ENCODE results near the gene CAND1. TPM values are rescaled to one million over a fixed set of nuclear protein-coding genes. Genes with fewer than 3 reads are reported as not detected.

The CAND1 gene
- total RNA-seq, 1 experiment from 2014 or later, result 230 TPM

DNA sequence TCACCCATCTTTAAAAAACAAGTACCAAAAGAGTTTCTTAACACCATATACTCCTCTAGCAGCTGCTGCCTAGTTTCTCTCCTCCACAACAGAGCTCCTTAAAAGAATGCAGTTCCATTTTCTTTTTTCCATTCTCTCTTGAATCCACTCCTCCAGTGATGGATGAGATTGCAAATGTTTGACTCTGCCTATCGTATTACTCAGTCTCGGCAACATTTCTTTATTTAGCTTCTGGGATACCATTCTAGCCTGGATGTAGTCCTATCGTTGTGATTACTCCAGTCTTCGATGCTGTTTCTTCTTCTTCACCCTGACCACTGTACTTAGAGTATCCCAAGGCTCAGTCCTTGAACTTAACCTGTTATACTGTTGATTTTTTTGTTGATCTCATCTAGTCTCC lies 30.8 kb downstream of the CAND1 start:
- Histone ChIP-seq H3K23me2 (ENCODE audit: insufficient read length, low read depth, low read length, poor library complexity, severe bottlenecking) (no peaks in the 10 kb centered on the region), H3K4me1 (ENCODE audit: insufficient read depth, low read length) (no peaks in the 10 kb centered on the region), H4K20me1 (ENCODE audit: control insufficient read depth, insufficient read depth, insufficient read length) (no peaks in the 10 kb centered on the region), H2AFZ (ENCODE audit: low read length) (no peak overlapping the region), H3K4ac (ENCODE audit: low read depth, low read length) (no peak overlapping the region), H2BK15ac (ENCODE audit: low read depth, low read length) (no peak overlapping the region), H3K79me1 (ENCODE audit: insufficient read depth, low read depth, low read length, poor library complexity, severe bottlenecking) (no peaks in the 10 kb centered on the region), H3K4me2 (ENCODE audit: insufficient read depth, insufficient read length, low read length) (no peak overlapping the region), H3K18ac (ENCODE audit: insufficient read length, low read depth, low read length) (no peak overlapping the region), H4K8ac (replicated peaks; ENCODE audit: insufficient read length, low read depth, low read length) (no peak overlapping the region), H2BK12ac (ENCODE audit: insufficient read length, low read depth, low read length) (no peak overlapping the region), H3K27me3 (ENCODE audit: insufficient read depth, low read length) (no peaks in the 10 kb centered on the region), H3K79me2 (ENCODE audit: insufficient read depth, low read length) (no peaks in the 10 kb centered on the region), H3K23ac (ENCODE audit: insufficient read length, low read depth, low read length) (no peak overlapping the region), H3T11ph (ENCODE audit: low read length) (no peak overlapping the region), H3K56ac (ENCODE audit: insufficient read length, low read depth, low read length) (no peak overlapping the region), H2BK120ac (ENCODE audit: low read depth, low read length, poor library complexity, severe bottlenecking) (no peak overlapping the region), H4K5ac (ENCODE audit: insufficient read length, low read depth, low read length) (no peak overlapping the region), H3K9ac (ENCODE audit: extremely low read depth, insufficient read length, low read length) (no peak overlapping the region), H3K27ac (ENCODE audit: insufficient read length, low read depth, low read length) (no peak overlapping the region), H2AK5ac (ENCODE audit: insufficient read length, low read length) (no peak overlapping the region), H2BK20ac (ENCODE audit: low read depth, low read length, poor library complexity, severe bottlenecking) (no peak overlapping the region), H4K91ac (ENCODE audit: insufficient read length, low read depth, low read length) (no peak overlapping the region), H3K14ac (ENCODE audit: insufficient read depth, low read length) (no peak overlapping the region), H2BK5ac (ENCODE audit: insufficient read length, low read length) (no peak overlapping the region), H3K9me3 (ENCODE audit: control insufficient read depth, low read depth, low read length) (no peaks in the 10 kb centered on the region)
- no peak overlapping the region; a peak in 1 of 7 replicates for H3K27ac Mint-ChIP-seq
- no peak for DNase-seq
- no peaks in the 10 kb centered on the region for H3K27me3 Mint-ChIP-seq (ENCODE audit: low read depth)
- WGBS (ENCODE audit: extremely low coverage, insufficient read length, low lambda C conversion rate), result no CpG with 5 or more reads among the region's 4 CpGs
- H3K9me3 Mint-ChIP-seq, result no peaks in the 10 kb centered on the region
- no peaks in the 10 kb centered on the region for H3K4me1 Mint-ChIP-seq
- no peak overlapping the region for H3K4me3 Mint-ChIP-seq
- TF ChIP-seq, protein P1, sequence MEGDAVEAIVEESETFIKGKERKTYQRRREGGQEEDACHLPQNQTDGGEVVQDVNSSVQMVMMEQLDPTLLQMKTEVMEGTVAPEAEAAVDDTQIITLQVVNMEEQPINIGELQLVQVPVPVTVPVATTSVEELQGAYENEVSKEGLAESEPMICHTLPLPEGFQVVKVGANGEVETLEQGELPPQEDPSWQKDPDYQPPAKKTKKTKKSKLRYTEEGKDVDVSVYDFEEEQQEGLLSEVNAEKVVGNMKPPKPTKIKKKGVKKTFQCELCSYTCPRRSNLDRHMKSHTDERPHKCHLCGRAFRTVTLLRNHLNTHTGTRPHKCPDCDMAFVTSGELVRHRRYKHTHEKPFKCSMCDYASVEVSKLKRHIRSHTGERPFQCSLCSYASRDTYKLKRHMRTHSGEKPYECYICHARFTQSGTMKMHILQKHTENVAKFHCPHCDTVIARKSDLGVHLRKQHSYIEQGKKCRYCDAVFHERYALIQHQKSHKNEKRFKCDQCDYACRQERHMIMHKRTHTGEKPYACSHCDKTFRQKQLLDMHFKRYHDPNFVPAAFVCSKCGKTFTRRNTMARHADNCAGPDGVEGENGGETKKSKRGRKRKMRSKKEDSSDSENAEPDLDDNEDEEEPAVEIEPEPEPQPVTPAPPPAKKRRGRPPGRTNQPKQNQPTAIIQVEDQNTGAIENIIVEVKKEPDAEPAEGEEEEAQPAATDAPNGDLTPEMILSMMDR (conservative IDR thresholded peaks at IDR 0.05), result no peak
- H3K36me3 Mint-ChIP-seq (ENCODE audit: insufficient read depth in 1 of 3, low read depth in 3 of 3), result peaks cover 16 to 64% (median 59%) of the 10 kb centered on the region in 3 experiments; a peak in 6 of 7 replicates

Measured in H9 (cell line).